Natural killer cell (primary cell): Measurements from ENCODE around the gene ENOX2. TPM values are rescaled to one million over a fixed set of nuclear protein-coding genes. Genes with fewer than 3 reads are reported as not detected.

Experiments
- ATAC-seq, 3 donors: fragments of 150-1000 bp in 2 of 3; fragments of 200-7000 bp in 1 of 3; cut with Tn5 transposase; 1 replicate in 1 of 3; 2 replicates in 2 of 3; pipeline ENCODE4 v1.10.0; 2021; ENCODE audit warnings: mild to moderate bottlenecking in 2 of 3, moderate library complexity in 2 of 3
- DNase-seq, 2 donors: peaks; one replicate each; pipeline versions ENCODE4 v3.0.0 to v3.0.0-alpha.2; 2013 to 2021; ENCODE audit warnings: mixed read lengths in 1 of 2
- H3K27ac ChIP-seq: one replicate; pipeline ENCODE4 v1.5.1; 2013; ENCODE audit warnings: mild to moderate bottlenecking, low read length
- H3K27me3 ChIP-seq: one replicate; pipeline ENCODE4 v1.6.1; 2013; ENCODE audit warnings: low read length; ENCODE audit not compliant: control insufficient read depth, insufficient read depth
- H3K36me3 ChIP-seq: one replicate; pipeline ENCODE4 v1.6.1; 2013; ENCODE audit warnings: low read length; ENCODE audit not compliant: control insufficient read depth, insufficient read depth
- H3K4me1 ChIP-seq: one replicate; pipeline ENCODE4 v1.6.1; 2013; ENCODE audit warnings: low read length; ENCODE audit not compliant: control insufficient read depth, insufficient read depth
- H3K4me3 ChIP-seq: one replicate; pipeline ENCODE4 v1.5.1; 2013; ENCODE audit warnings: low read length
- H3K9me3 ChIP-seq: one replicate; pipeline ENCODE4 v1.6.1; 2013; ENCODE audit warnings: low read length; ENCODE audit not compliant: control insufficient read depth, insufficient read depth
- H3K27ac Mint-ChIP-seq, 2 donors: one replicate each; pipeline ENCODE4 v1.8.0; 2022; ENCODE audit warnings: mild to moderate bottlenecking in 2 of 2, mixed read lengths in 2 of 2, moderate library complexity in 1 of 2
- H3K27me3 Mint-ChIP-seq, 2 donors: one replicate each; pipeline ENCODE4 v1.8.0; 2022; ENCODE audit warnings: low read depth in 2 of 2, mixed read lengths in 2 of 2
- H3K36me3 Mint-ChIP-seq: one replicate; pipeline ENCODE4 v1.8.0; 2022; ENCODE audit warnings: mixed read lengths
- H3K4me1 Mint-ChIP-seq, 2 donors: one replicate each; pipeline ENCODE4 v1.8.0; 2022; ENCODE audit warnings: mixed read lengths in 2 of 2
- H3K4me3 Mint-ChIP-seq: one replicate; pipeline ENCODE4 v1.8.0; 2022; ENCODE audit warnings: mild to moderate bottlenecking, moderate library complexity, mixed read lengths
- H3K9me3 Mint-ChIP-seq, 2 donors: one replicate each; pipeline ENCODE4 v1.8.0; 2022; ENCODE audit warnings: mixed read lengths in 2 of 2
- CTCF ChIP-seq: fragments of 200-600 bp; IDR thresholded peaks from one replicate; pipeline ENCODE4 v1.8.0; 2022; ENCODE audit warnings: antibody characterized with exemption
- WGBS: methylation state at CpG from one replicate; pipeline ENCODE4 v1.1.7; 2013; ENCODE audit warnings: missing lambda C conversion rate; ENCODE audit not compliant: insufficient coverage; 5-methylcytosine and 5-hydroxymethylcytosine counted together
- intact Hi-C: fragments of 100-400 bp; cut with micrococcal nuclease; formaldehyde crosslinking; loops from one replicate; pipeline ENCODE4 v1.14.2; 2022
- total RNA-seq, 4 donors: library from RNA; stranded (reverse); fragments of 120-200 nt in 1 of 4; gene quantifications; one replicate each; pipeline versions ENCODE4 v1.2.3 to v1.2.4, GENCODE V29; 2013 to 2022

The ENOX2 gene
- total RNA-seq, 3 donors from 2014 or later (not counting 1 experiment from before 2014, with no cell fraction given) = 9.3 to 14.7 (median 13.3) TPM

GRCh38 chrX:130756233-130756632 is 146.8 kb downstream of the ENOX2 start:
- ATAC-seq (no peak), DNase-seq (no peak)
- Mint-ChIP-seq H3K27me3 (no peaks in the 10 kb centered on the region), H3K4me3 (no peak overlapping the region), H3K27ac (no peak overlapping the region), H3K9me3 (no peaks in the 10 kb centered on the region), H3K4me1 (no peaks in the 10 kb centered on the region), H3K36me3 (no peaks in the 10 kb centered on the region)
- no peaks in the 10 kb centered on the region for H3K9me3 ChIP-seq
- H3K27me3 ChIP-seq = no peaks in the 10 kb centered on the region
- H3K27ac ChIP-seq = no peak overlapping the region
- no peaks in the 10 kb centered on the region for H3K36me3 ChIP-seq
- H3K4me1 ChIP-seq = no peaks in the 10 kb centered on the region
- intact Hi-C loops = no loop called here
- 88% methylated on average over 4 of the region's 4 CpGs for WGBS
- TF ChIP-seq CTCF = no peak
- H3K4me3 ChIP-seq = no peak overlapping the region

- 100% methylated on average over 1 of the region's 1 CpG for WGBS
- Histone ChIP-seq H3K4me3 (no peak overlapping the region), H3K9me3 (no peaks in the 10 kb centered on the region), H3K27me3 (no peaks in the 10 kb centered on the region), H3K36me3 (no peaks in the 10 kb centered on the region), H3K27ac (no peak overlapping the region), H3K4me1 (no peaks in the 10 kb centered on the region)
- no peaks in the 10 kb centered on the region for H3K4me1 Mint-ChIP-seq
- no peak for DNase-seq
- intact Hi-C loops = no loop called here
- H3K4me3 Mint-ChIP-seq = no peak overlapping the region
- no peak overlapping the region for H3K27ac Mint-ChIP-seq
- H3K9me3 Mint-ChIP-seq = no peaks in the 10 kb centered on the region
- ATAC-seq = no peak
- no peaks in the 10 kb centered on the region for H3K27me3 Mint-ChIP-seq
- H3K36me3 Mint-ChIP-seq = no peaks in the 10 kb centered on the region
- TF ChIP-seq CTCF = no peak
Measured at GRCh38 chrX:130754353-130754752, 148.7 kb downstream of the ENOX2 start.

GRCh38 chrX:130746709-130747342 is 156.2 kb downstream of the ENOX2 start:
- Histone ChIP-seq H3K4me1 (no peaks in the 10 kb centered on the region), H3K4me3 (no peak overlapping the region), H3K27ac (no peak overlapping the region), H3K36me3 (no peaks in the 10 kb centered on the region), H3K27me3 (no peaks in the 10 kb centered on the region), H3K9me3 (no peaks in the 10 kb centered on the region)
- no peak overlapping the region for H3K4me3 Mint-ChIP-seq
- H3K27ac Mint-ChIP-seq = no peak overlapping the region
- WGBS = no CpG with 5 or more reads among the region's 2 CpGs
- no peaks in the 10 kb centered on the region for H3K27me3 Mint-ChIP-seq
- H3K9me3 Mint-ChIP-seq = no peaks in the 10 kb centered on the region
- ATAC-seq (no peak), DNase-seq (no peak)
- H3K4me1 Mint-ChIP-seq = no peaks in the 10 kb centered on the region
- H3K36me3 Mint-ChIP-seq = no peaks in the 10 kb centered on the region
- TF ChIP-seq CTCF = no peak
- intact Hi-C loops = no loop called here

GRCh38 chrX:130746077-130746476 is 156.9 kb downstream of the ENOX2 start:
- 98% methylated on average over 3 of the region's 3 CpGs for WGBS
- H3K27me3 ChIP-seq = no peaks in the 10 kb centered on the region
- no peaks in the 10 kb centered on the region for H3K9me3 ChIP-seq
- DNase-seq (no peak), ATAC-seq (no peak)
- no peaks in the 10 kb centered on the region for H3K4me1 ChIP-seq
- Mint-ChIP-seq H3K4me1 (peaks cover 0 to 5% of the 10 kb centered on the region in 2 donors), H3K9me3 (no peaks in the 10 kb centered on the region), H3K27ac (no peak overlapping the region), H3K4me3 (no peak overlapping the region), H3K36me3 (no peaks in the 10 kb centered on the region), H3K27me3 (no peaks in the 10 kb centered on the region)
- H3K27ac ChIP-seq = no peak overlapping the region
- H3K36me3 ChIP-seq = no peaks in the 10 kb centered on the region
- no peak overlapping the region for H3K4me3 ChIP-seq
- no peak for TF ChIP-seq CTCF
- intact Hi-C loops = no loop called here
